H9 (cell line): Measurements from ENCODE around the gene TLN1. TPM values are rescaled to one million over a fixed set of nuclear protein-coding genes. Genes with fewer than 3 reads are reported as not detected.
A peak's percentile ranks its signal among the peaks of the same experiment; 100 is the strongest.

Experiments used
- DNase-seq: peaks from one replicate; pipeline ENCODE4 v3.0.0-alpha.2; 2017
- H2AFZ ChIP-seq: one replicate; pipeline ENCODE4 v1.6.1; 2013; ENCODE audit warnings: mild to moderate bottlenecking, low read length, control low read depth, moderate library complexity
- H2AK5ac ChIP-seq: 2 replicates; pipeline ENCODE4 v1.6.1; 2013; ENCODE audit warnings: low read length, control low read depth, mixed read lengths; ENCODE audit not compliant: insufficient read length
- H2BK120ac ChIP-seq: one replicate; pipeline ENCODE4 v1.6.1; 2013; ENCODE audit warnings: low read depth, mild to moderate bottlenecking, low read length, control low read depth, inconsistent platforms; ENCODE audit not compliant: poor library complexity, severe bottlenecking
- H2BK12ac ChIP-seq: 2 replicates; pipeline ENCODE4 v1.6.1; 2013; ENCODE audit warnings: low read length, control low read depth, mixed read lengths, low read depth; ENCODE audit not compliant: insufficient read length
- H2BK15ac ChIP-seq: 2 replicates; pipeline ENCODE4 v1.6.1; 2013; ENCODE audit warnings: low read depth, low read length, control low read depth
- H2BK20ac ChIP-seq: one replicate; pipeline ENCODE4 v1.6.1; 2013; ENCODE audit warnings: low read depth, mild to moderate bottlenecking, low read length, control low read depth, inconsistent platforms; ENCODE audit not compliant: poor library complexity, severe bottlenecking
- H2BK5ac ChIP-seq: 2 replicates; pipeline ENCODE4 v1.6.1; 2013; ENCODE audit warnings: low read length, control low read depth, mixed read lengths; ENCODE audit not compliant: insufficient read length
- H3K14ac ChIP-seq: 2 replicates; pipeline ENCODE4 v1.6.1; 2013; ENCODE audit warnings: low read length, control low read depth; ENCODE audit not compliant: insufficient read depth
- H3K18ac ChIP-seq: 2 replicates; pipeline ENCODE4 v1.6.1; 2013; ENCODE audit warnings: low read depth, mild to moderate bottlenecking, mixed read lengths, low read length, control low read depth; ENCODE audit not compliant: insufficient read length
- H3K23ac ChIP-seq: 2 replicates; pipeline ENCODE4 v1.6.1; 2013; ENCODE audit warnings: low read length, control low read depth, mixed read lengths, low read depth; ENCODE audit not compliant: insufficient read length
- H3K23me2 ChIP-seq: 2 replicates; pipeline ENCODE4 v1.6.1; 2013; ENCODE audit warnings: low read depth, mild to moderate bottlenecking, mixed read lengths, low read length, control low read depth; ENCODE audit not compliant: insufficient read length, poor library complexity, severe bottlenecking
- H3K27ac ChIP-seq: 2 replicates; pipeline ENCODE4 v1.5.1; 2013; ENCODE audit warnings: low read length, control low read depth, mixed read lengths, low read depth; ENCODE audit not compliant: insufficient read length
- H3K27me3 ChIP-seq: 2 replicates; pipeline ENCODE4 v1.6.1; 2013; ENCODE audit warnings: low read length, control low read depth, inconsistent platforms; ENCODE audit not compliant: insufficient read depth
- H3K4ac ChIP-seq: 2 replicates; pipeline ENCODE4 v1.6.1; 2013; ENCODE audit warnings: low read depth, mild to moderate bottlenecking, control low read depth, inconsistent platforms, low read length, moderate library complexity
- H3K4me1 ChIP-seq: 2 replicates; pipeline ENCODE4 v1.6.1; 2013; ENCODE audit warnings: low read length, control low read depth, inconsistent platforms; ENCODE audit not compliant: insufficient read depth
- H3K4me2 ChIP-seq: 2 replicates; pipeline ENCODE4 v1.6.1; 2013; ENCODE audit warnings: low read length, control low read depth, mixed read lengths; ENCODE audit not compliant: insufficient read length, insufficient read depth
- H3K56ac ChIP-seq: 2 replicates; pipeline ENCODE4 v1.6.1; 2013; ENCODE audit warnings: low read depth, mild to moderate bottlenecking, mixed read lengths, low read length, control low read depth; ENCODE audit not compliant: insufficient read length
- H3K79me1 ChIP-seq: 2 replicates; pipeline ENCODE4 v1.6.1; 2013; ENCODE audit warnings: low read depth, mild to moderate bottlenecking, moderate library complexity, low read length, control low read depth, inconsistent platforms; ENCODE audit not compliant: insufficient read depth, poor library complexity, severe bottlenecking
- H3K79me2 ChIP-seq: 2 replicates; pipeline ENCODE4 v1.6.1; 2013; ENCODE audit warnings: low read length, control low read depth, inconsistent platforms; ENCODE audit not compliant: insufficient read depth
- H3K9ac ChIP-seq: 2 replicates; pipeline ENCODE4 v1.6.1; 2013; ENCODE audit warnings: low read length, control low read depth, mixed read lengths; ENCODE audit not compliant: insufficient read length; ENCODE audit errors: extremely low read depth
- H3K9me3 ChIP-seq: one replicate; pipeline ENCODE4 v1.6.1; 2013; ENCODE audit warnings: low read depth, low read length, inconsistent platforms; ENCODE audit not compliant: control insufficient read depth
- H3T11ph ChIP-seq: one replicate; pipeline ENCODE4 v1.6.1; 2013; ENCODE audit warnings: mild to moderate bottlenecking, low read length, control low read depth, inconsistent platforms
- H4K20me1 ChIP-seq: one replicate; pipeline ENCODE4 v1.6.1; 2013; ENCODE audit not compliant: control insufficient read depth, insufficient read length, insufficient read depth
- H4K5ac ChIP-seq: 2 replicates; pipeline ENCODE4 v1.6.1; 2013; ENCODE audit warnings: low read depth, mild to moderate bottlenecking, mixed read lengths, low read length, control low read depth; ENCODE audit not compliant: insufficient read length
- H4K8ac ChIP-seq: replicated peaks from 2 replicates; pipeline ENCODE4 v1.6.1; 2013; ENCODE audit warnings: low read length, control low read depth, mixed read lengths, low read depth; ENCODE audit not compliant: insufficient read length
- H4K91ac ChIP-seq: 2 replicates; pipeline ENCODE4 v1.6.1; 2013; ENCODE audit warnings: low read depth, mild to moderate bottlenecking, moderate library complexity, mixed read lengths, low read length, control low read depth; ENCODE audit not compliant: insufficient read length
- H3K27ac Mint-ChIP-seq, 3 experiments: 2 replicates in 2 of 3; 3 replicates in 1 of 3; pipeline ENCODE4 v1.8.0; 2020 to 2021; ENCODE audit warnings: mixed read lengths in 3 of 3, mild to moderate bottlenecking in 1 of 3, moderate library complexity in 1 of 3
- H3K27me3 Mint-ChIP-seq: 2 replicates; pipeline ENCODE4 v1.8.0; 2021; ENCODE audit warnings: low read depth, mild to moderate bottlenecking, moderate library complexity, mixed read lengths
- H3K36me3 Mint-ChIP-seq, 3 experiments: 2 replicates in 2 of 3; 3 replicates in 1 of 3; pipeline ENCODE4 v1.8.0; 2020 to 2021; ENCODE audit warnings: low read depth in 3 of 3, mixed read lengths in 3 of 3; ENCODE audit not compliant: insufficient read depth in 1 of 3
- H3K4me1 Mint-ChIP-seq, 2 experiments: 2 replicates each; pipeline ENCODE4 v1.8.0; 2020; ENCODE audit warnings: mixed read lengths in 2 of 2
- H3K4me3 Mint-ChIP-seq, 2 experiments: 2 replicates in 1 of 2; 3 replicates in 1 of 2; pipeline ENCODE4 v1.8.0; 2020 to 2021; ENCODE audit warnings: mild to moderate bottlenecking in 2 of 2, mixed read lengths in 2 of 2, moderate library complexity in 1 of 2
- H3K9me3 Mint-ChIP-seq, 2 experiments: 2 replicates in 1 of 2; 3 replicates in 1 of 2; pipeline ENCODE4 v1.8.0; 2020; ENCODE audit warnings: mild to moderate bottlenecking in 2 of 2, mixed read lengths in 2 of 2, moderate library complexity in 1 of 2
- CTCF ChIP-seq: fragments of 200-600 bp; sonication (generic); conservative IDR thresholded peaks from 3 replicates; pipeline ENCODE4 v1.8.0; 2021; ENCODE audit warnings: antibody characterized with exemption, mild to moderate bottlenecking
- WGBS: extraction: QIAGEN DNeasy Blood & Tissue Kit; methylation state at CpG from one replicate; pipeline ENCODE4 v1.1.7; 2013; ENCODE audit warnings: missing lambda C conversion rate, low lambda C conversion rate, mixed read lengths; ENCODE audit not compliant: insufficient read length; ENCODE audit errors: extremely low coverage; 5-methylcytosine and 5-hydroxymethylcytosine counted together
- long read RNA-seq: library from polyadenylated mRNA; unstranded; transcript quantifications from one replicate; pipeline ENCODE4 v2.0.0, GENCODE V29; 2020
- total RNA-seq: library from RNA; stranded (reverse); gene quantifications from 2 replicates; pipeline ENCODE4 v1.2.1, GENCODE V29; 2021

The TLN1 gene
- total RNA-seq = 102 and 103 TPM in 2 replicates
- long read RNA-seq, partial matches to known transcripts = 30 of 32 reads
- long read RNA-seq, other reads (novel, unspliced or antisense) = 2 of 32 reads

- Histone ChIP-seq H4K5ac (no peak within 1 kb of the TSS), H2BK20ac (no peak within 1 kb of the TSS), H3K79me2 (peaks cover 6% of the 10 kb centered on the region; the same call in 1 of the 2 replicates), H3K14ac (peak within 1 kb of the TSS; percentile 84; the same call in 1 of the 2 replicates), H3K9me3 (no peaks in the 10 kb centered on the region), H3K79me1 (no peaks in the 10 kb centered on the region), H3K56ac (no peak within 1 kb of the TSS), H3K27me3 (no peaks in the 10 kb centered on the region), H3K9ac (peak within 1 kb of the TSS; percentile 84), H2AFZ (no peak within 1 kb of the TSS), H3K4me1 (peaks cover 22% of the 10 kb centered on the region; the same call in 1 of the 2 replicates), H3K27ac (peak within 1 kb of the TSS; percentile 14), H3K4me2 (peak within 1 kb of the TSS; percentile 90), H3T11ph (no peak within 1 kb of the TSS), H2AK5ac (no peak within 1 kb of the TSS), H3K23ac (no peak within 1 kb of the TSS), H3K23me2 (peaks cover 7% of the 10 kb centered on the region), H4K91ac (no peak within 1 kb of the TSS), H2BK5ac (no peak within 1 kb of the TSS), H2BK120ac (no peak within 1 kb of the TSS), H4K8ac (no peak within 1 kb of the TSS), H4K20me1 (no peaks in the 10 kb centered on the region), H2BK12ac (no peak within 1 kb of the TSS), H3K18ac (peak within 1 kb of the TSS; percentile 76), H3K4ac (no peak within 1 kb of the TSS), H2BK15ac (no peak within 1 kb of the TSS)
- WGBS = no CpG with 5 or more reads among the region's 49 CpGs
- peak; percentile 97 for DNase-seq
- peak within 1 kb of the TSS; percentile 90 to 97 (median 97) for H3K27ac Mint-ChIP-seq
- no peak for TF ChIP-seq CTCF
- peaks cover 15 to 16% of the 10 kb centered on the region in 2 experiments for H3K4me1 Mint-ChIP-seq
- H3K9me3 Mint-ChIP-seq = no peaks in the 10 kb centered on the region
- H3K36me3 Mint-ChIP-seq = peaks cover 9 to 29% (median 27%) of the 10 kb centered on the region in 3 experiments; a peak in 6 of 7 replicates
- H3K27me3 Mint-ChIP-seq = no peaks in the 10 kb centered on the region
- H3K4me3 Mint-ChIP-seq = no peak within 1 kb of the TSS; a peak in 4 of 5 replicates
Observed at GRCh38 chr9:35732185-35732799, at the start of gene TLN1, which contains the start of gene CREB3. TSS of gene TLN1 (minus strand) at chr9:35732195. CDS start at chr9:35725694, 6,501 bp downstream. TSS of gene CREB3 (plus strand) at chr9:35732666. CDS start at chr9:35732773, 107 bp downstream.
